ENCODE results near the gene ID1. TPM values are rescaled to one million over a fixed set of nuclear protein-coding genes. Genes with fewer than 3 reads are reported as not detected.
"Not testable (repeated sequence)": the region's sequence is repeated elsewhere in the genome, so short reads cannot be mapped to it uniquely, and the experiment has no call there.

Gene ID1
- polyA plus RNA-seq, 3 donors = 147 to 215 (median 156) TPM

DNA sequence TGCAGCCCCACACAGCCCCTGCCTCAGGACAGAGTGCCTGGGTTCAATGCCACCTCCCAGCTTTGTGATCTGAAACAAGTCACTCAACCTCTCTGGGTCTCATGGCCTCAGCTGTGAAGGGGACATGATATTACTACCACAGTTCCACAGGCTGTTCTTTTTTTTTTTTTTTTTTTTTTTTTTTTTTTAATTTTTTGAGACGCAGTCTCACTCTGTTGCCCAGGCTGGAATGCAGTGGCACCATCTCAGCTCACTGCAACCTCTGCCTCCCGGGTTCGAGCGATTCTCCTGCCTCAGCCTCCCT, 8.7 kb upstream of the ID1 start:
- not testable (repeated sequence) for DNase-seq (ENCODE audit: low read depth in 3 of 3, low spot score in 2 of 3)

DNA sequence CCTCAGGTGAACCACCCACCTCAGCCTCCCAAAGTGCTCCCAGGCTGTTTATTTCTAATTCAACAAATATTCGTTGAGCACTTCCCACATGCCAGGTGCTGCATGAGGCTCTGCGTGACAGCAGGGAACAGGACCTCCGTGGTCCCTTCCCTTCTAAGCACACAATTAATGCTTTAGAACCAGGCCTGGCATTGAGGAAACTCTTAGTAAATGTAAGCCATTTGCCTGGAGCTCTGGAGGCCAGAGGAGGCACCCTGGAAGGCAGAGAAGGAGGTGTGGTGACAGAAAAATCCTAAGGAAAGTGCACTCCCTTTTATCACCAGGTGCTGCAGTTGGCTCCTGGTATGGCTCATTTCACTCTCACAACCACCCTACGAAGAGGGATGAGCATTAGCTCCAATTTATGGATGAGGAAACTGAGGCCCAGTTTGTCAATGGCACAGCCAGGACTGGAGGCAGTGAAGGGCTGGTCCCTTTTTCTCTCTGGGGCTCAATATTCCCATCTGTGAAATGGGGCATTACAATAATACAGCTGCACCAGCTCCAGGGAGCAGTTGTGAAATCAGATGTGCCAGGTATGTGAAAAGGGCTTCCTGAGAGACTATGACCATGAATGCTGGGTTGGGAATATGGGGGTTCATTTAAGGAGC, 8.1 kb upstream of the ID1 start:
- DNase-seq (ENCODE audit: low read depth in 3 of 3, low spot score in 2 of 3) = no peak

DNA sequence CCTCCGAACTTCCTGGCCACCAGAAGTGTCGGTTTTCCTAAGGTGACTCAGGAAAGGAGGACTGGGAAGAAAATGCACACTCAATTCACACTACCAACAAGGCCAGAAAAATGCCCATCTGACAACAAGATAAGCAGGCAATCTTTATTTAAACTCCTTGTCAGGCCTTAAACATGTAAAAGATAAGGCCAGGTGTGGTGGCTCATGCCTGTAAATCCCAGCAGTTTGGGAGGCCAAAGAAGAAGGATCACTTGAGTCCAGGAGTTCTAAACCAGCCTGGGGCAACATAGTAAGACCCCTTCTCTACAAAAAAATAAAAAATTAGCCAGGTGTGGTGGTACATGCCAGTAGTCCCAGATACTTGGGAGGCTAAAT, 7.6 kb upstream of the ID1 start:
- DNase-seq (ENCODE audit: low read depth in 3 of 3, low spot score in 2 of 3) = no peak

DNA sequence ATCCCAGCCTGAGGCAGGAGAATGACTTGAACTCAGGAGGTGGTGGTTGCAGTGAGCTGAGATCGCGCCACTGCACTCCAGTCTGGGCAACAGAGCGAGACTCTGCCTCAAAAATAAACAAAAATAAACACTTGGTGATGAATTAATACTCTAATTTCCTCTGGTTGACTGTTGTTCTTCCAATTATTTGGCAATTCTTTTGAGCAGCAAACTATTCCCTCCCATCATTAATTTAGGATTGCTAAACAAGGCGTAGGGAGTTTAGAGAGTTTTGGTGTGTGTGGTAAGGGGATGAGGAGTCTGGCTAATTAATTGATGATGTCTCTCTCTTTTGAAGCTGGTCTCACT, 2.7 kb upstream of the ID1 start:
- DNase-seq (ENCODE audit: low read depth in 3 of 3, low spot score in 2 of 3) = no peak

DNA sequence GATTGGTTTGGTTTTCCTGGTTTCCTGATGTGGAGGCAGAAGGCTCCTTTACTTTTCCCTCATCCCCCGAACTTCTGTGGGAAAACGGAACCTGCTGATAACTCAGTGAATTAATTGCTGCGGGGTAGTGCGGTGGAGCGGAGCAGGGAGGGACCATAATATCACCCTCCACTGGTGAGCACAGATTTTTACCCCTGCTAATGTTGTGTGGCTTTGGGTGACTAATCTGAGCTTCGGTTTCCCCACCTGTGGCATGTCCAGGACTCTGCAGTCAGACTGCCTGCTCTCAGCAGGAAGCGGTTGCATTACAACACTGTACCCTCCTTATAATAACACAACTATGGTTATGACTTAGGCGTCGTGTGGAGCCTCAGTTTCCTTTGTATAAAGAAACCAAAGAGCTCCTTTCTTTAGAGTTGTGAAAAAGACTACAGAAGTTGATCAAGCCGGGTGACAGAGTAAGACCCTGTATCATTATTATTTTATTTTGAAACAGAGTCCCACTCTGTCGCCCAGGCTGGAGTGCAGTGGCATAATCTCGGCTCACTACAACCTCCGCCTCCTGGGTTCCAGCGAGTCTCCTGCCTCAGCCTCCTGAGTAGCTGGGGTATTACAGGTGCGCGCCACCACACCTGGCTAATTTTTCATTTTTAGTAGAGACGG, 2.2 kb upstream of the ID1 start:
- no peak for DNase-seq (ENCODE audit: low read depth in 3 of 3, low spot score in 2 of 3)

DNA sequence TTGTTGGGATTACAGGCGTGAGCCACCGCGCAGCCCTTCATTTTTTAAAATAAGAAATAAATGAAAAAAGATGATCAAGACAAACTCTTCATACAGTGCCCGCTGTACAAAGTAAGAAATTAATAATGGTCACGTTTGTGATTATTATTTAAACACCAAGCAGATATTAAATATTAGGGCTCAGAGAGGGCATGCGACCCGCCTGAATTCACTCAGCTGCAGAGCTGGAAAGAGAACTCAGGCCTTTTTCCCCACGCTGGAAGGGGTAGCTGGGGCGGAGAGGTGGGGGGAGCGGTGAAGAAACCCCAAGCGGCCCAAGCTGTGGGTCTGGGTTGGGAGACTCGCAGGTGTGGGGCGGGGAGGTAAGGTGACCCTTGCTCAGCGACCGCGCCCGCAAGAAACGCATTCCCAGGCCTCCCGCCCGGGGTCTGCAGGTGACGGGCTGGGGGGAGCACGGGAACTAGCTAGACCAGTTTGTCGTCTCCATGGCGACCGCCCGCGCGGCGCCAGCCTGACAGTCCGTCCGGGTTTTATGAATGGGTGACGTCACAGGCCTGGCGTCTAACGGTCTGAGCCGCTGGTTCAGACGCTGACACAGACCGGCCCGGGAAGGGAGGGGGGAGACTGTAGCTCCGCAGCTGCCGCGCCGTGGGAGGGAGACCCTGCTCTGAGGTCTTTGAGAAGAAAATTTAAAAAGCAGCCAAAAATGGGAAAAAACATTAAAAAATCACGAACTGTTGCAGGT, 1.1 kb upstream of the ID1 start:
- peak; percentile 96 to 98 (median 98) for DNase-seq (ENCODE audit: low read depth in 3 of 3, low spot score in 2 of 3)

DNA sequence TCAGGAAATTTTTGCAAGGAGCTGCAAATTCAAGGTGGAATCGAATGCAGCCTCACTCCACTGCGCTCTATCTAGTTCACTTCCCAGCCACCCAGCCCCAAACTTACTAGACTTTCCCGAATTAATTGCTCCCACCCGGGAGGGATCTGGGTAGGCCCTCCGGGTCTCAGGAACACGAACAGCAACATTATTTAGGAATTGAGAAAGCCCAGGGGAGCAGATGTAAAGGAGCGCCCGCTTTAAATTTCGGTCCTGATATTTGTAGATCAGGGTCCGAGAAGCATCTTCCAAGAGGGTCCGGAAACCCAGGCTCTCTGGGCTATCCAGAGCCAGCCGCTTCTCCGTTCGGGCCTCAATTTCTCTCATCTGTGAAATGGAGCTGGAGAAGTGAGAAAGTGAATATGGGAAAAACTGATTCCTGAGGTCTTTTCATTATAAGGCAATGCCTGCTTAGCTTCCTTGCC, 490 bp upstream of the ID1 start:
- DNase-seq (ENCODE audit: low read depth in 3 of 3, low spot score in 2 of 3) = no peak

DNA sequence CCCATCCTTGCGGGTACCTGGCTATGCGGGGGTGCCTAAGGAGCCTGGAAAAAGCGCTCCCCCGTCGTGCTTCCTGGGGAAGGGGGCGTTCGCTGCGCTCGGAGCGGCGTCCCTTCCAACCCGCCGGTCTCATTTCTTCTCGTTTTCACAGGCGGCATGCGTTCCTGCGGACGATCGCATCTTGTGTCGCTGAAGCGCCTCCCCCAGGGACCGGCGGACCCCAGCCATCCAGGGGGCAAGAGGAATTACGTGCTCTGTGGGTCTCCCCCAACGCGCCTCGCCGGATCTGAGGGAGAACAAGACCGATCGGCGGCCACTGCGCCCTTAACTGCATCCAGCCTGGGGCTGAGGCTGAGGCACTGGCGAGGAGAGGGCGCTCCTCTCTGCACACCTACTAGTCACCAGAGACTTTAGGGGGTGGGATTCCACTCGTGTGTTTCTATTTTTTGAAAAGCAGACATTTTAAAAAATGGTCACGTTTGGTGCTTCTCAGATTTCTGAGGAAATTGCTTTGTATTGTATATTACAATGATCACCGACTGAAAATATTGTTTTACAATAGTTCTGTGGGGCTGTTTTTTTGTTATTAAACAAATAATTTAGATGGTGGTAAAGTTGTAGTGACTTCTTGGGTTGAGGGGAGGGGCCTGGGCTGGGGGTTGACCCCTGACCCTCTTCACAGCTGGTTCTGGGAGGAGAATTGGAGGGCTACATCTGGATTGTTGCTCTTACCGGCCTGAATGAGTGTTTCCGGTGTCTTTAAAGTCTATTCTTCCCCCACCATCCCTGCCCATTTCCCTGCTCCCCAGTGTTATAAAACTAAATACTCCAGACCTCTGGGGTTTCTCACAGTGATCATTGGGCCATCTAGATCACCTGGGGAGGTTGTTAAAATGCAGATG, 1.1 kb downstream of the ID1 start:
- no peak for DNase-seq (ENCODE audit: low read depth in 3 of 3, low spot score in 2 of 3)

DNA sequence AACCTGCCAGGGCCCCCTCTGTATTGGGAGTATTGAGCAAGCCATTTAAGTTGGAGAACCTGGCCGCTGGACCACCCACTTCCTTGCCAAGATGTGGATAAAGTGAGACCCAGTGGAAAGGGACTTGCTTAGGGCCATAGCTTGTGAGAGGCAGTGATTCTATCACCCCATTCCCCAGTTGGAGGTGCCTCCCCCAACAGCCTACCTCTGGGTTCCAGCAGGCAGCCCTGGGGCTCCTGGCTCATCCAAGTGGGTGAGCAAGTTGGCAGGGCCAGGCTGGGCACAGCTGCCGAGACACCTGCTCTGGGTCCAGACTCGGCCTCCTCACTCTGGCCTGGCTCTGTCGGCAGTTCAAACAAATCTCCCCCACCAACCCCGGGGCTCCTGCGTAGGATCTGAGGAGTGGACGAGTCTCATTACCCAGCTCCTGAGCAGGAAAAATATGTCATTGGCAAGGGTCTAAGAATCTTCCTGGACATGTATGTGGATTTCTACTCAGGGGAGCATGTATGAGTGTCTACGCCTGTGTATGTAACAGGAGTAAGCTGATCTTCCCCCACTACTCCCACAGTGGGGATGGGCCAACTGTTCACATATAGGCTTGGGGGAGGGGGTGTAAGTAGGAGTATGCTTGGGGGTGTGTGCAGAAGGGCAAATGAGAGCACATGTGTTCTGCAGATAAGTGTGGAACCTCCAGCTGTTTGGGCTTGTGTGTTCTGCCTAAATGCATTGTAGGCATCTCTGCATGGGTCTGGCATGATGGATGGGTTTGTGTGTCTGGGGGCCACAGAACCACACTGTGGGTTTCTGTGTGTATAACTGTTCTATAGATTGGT, 1.9 kb downstream of the ID1 start:
- DNase-seq (ENCODE audit: low read depth in 3 of 3, low spot score in 2 of 3) = no peak

DNA sequence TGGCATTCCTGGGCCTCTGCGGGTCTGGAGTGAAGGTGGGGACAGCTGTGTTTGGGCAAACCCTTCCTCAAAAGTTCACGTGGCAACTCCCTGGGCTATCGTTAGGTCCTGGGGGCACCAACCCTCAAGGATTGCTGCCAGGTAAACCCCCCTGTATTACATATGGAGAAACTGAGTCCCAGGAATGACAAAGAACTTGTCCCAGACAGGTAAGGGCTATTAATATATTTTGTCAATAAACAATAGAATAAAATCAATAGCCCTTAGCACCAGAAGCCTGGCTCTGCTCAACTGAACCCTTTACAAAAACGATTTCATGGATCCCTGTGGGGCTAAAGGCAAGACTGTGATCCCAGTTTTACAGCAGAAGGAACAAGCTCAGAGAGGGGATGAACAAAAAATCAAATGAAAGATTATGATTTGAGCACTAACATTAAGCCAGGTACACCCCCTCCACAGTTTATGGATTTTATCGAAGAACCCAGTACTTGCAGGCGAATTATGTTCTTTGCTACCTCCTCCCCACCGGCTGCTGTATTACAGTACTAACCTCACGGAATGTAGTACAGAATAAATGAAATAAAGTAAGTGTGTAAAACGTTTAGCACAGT, 2.7 kb downstream of the ID1 start:
- no peak for DNase-seq (ENCODE audit: low read depth in 3 of 3, low spot score in 2 of 3)

DNA sequence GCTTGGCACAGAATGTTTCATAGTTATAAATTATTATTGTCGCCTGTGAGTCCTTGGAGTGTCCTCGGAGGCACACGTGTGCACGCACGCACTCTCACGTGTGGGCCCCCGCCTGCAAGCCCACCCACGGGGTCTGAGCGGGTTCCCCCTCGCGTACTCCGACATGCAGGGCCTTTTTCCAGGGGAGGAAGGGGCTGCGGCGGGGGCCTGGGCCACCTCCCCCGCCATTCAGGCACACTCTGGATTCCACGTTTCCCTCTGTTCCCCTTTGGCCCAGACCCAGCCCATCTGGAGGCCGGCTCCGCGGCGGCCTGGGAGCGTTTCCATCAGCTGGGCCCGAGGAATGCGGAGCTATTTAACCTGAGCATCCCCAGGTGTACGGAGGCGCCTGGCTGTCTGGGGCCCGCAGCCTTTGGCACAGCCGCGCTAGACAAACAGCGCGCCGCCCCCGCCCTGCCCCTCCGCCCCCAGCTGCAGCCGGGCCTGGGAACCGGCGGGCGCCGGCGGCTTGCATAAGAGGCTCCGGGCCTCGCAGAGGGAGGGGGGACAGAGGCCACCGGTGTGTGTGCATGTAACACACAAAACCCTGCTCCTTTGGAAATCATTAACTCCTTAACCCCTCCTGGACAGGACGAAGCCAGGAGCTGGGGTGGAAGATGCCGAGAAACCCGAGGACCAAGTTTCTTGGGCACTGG, 3.3 kb downstream of the ID1 start:
- peak in 2 of 3 donors; percentile 77 to 86 for DNase-seq (ENCODE audit: low read depth in 3 of 3, low spot score in 2 of 3)

DNA sequence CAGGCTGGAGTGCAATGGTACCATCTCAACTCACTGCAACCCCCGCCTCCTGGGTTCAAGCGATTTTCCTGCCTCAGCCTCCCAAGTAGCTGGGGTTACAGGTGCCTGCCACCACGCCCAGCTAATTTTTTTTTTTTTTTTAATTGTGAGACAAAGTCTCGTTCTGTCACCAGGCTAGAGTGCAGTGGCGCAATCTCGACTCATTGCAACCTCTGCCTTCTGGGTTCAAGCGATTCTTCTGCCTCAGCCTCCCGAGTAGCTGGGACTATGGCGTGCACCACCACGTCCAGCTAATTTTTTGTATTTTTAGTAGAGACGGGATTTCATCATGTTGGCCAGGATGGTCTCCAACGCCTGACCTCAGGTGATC, 7.2 kb downstream of the ID1 start:
- DNase-seq (ENCODE audit: low read depth in 3 of 3, low spot score in 2 of 3) = not testable (repeated sequence)

DNA sequence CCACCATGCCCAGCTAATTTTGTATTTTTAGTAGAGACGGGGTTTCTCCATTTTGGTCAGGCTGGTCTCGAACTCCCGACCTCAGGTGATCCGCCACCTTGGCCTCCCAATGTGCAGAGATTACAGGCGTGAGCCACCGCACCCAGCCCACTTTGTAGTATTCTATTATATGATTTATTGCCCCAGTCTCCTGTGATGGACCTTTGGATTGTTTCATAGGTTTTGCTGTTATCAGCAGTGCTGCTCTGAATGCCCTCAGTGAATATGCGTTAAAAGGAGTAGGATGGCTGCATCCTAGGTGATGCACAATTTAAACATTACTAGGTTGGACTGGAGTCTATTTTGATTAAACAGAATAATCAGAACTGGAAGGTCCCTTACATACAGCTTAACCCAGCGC, 10.3 kb downstream of the ID1 start:
- no peak for DNase-seq (ENCODE audit: low read depth in 3 of 3, low spot score in 2 of 3)

DNA sequence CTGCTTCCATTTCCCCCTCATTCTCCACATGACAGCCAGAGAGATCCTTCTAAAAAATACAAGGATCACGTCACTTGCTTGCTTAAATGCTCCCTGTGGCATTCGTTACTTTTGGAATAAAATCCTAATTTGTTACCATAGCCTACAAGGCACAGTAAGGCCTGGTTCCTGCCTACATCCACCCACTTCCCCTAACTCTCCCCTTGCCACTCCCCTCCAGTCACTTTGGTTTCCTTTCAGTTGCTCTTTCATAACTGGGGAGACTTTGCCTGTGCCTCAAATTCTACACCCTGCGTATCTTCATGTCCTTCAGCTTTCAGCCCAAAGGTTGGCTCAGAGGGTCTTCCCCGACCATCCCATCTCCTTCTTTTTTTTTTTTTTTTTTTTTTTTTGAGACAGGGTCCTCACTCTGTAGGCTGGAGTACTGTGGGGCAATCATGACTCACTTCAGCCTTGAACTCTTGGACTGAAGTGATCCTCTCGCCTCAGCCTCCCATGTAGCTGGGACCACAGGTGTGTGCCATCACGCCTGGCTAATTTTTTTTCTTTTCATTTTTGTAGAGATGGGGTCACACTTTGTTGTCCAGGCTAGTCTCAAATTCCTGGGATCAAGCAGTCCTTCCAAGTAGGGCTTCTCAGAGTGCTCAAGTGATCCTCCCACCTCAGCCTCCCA, 12.5 kb downstream of the ID1 start:
- no peak for DNase-seq (ENCODE audit: low read depth in 3 of 3, low spot score in 2 of 3)

DNA sequence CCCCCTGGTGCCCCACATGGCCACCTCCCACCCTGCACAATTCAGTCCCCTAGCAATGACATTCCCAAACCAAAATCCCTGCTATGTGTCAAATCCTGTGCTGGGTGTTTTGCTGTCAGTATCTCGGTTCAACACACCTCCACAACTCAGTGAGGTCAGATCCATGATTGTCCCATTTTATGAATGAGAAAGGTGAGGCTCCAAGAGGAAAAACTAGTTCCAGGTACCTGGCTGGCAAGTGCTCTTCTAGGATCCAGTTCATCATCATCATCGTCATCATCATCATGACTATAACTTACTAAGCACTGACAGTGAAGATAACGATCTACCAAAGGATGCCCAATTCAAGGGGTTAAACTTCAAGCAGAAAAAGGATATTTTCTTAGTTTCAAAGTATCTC, 15.2 kb downstream of the ID1 start:
- DNase-seq (ENCODE audit: low read depth in 3 of 3, low spot score in 2 of 3) = no peak

DNA sequence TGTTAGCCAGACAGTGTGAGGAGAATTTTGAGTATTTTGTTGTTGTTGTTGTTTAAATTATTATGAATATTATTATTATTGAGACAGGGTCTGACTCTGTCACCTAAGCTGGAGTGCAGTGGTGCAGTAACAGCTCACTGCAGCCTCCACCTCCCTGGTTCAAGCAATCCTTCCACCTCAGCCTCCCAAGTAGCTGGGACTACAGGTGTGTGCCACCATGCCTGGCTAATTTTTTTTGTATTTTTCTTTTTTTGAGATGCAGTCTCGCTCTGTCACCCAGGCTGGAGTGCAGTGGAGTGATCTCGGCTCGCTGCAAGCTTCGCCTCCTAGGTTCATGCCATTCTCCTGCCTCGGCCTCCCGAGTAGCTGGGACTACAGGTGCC, 18.0 kb downstream of the ID1 start:
- DNase-seq (ENCODE audit: low read depth in 3 of 3, low spot score in 2 of 3) = not testable (repeated sequence)

DNA sequence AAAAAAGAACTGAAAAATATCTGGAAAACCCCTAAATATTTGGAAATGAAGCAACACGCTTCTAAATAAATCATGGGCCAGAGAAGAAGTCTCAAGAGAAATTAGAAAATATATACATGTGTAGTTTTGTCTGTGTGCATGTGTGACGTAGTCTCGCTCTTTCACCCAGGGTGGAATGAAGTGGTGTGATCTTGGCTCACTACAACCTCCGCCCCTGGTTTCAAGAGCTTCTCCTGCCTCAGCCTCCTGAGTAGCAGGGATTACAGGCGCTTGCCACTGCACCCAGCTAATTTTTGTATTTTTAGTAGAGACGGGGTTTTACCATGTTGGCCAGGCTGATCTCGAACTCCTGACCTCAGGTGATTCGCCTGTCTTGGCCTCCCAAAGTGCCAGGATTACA, 21.4 kb downstream of the ID1 start:
- DNase-seq (ENCODE audit: low read depth in 3 of 3, low spot score in 2 of 3) = not testable (repeated sequence)

DNA sequence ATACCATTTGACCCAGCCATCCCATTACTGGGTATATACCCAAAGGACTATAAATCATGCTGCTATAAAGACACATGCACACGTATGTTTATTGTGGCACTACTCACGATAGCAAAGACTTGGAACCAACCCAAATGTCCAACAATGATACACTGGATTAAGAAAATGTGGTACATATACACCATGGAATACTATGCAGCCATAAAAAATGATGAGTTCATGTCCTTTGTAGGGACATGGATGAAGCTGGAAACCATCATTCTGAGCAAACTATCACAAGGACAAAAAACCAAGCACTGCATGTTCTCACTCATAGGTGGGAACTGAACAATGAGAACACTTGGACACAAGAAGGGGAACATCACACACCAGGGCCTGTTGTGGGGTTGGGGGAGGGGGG, 23.0 kb downstream of the ID1 start:
- DNase-seq (ENCODE audit: low read depth in 3 of 3, low spot score in 2 of 3) = not testable (repeated sequence)

Measured in right renal cortex interstitium (tissue), 3 donors.